Kidney (tissue), 14 donors: ENCODE data around the gene TMEM178B. TPM values are rescaled to one million over a fixed set of nuclear protein-coding genes. Genes with fewer than 3 reads are reported as not detected.

ENCODE experiments used
- DNase-seq, 5 donors: peaks; one replicate each; pipeline ENCODE4 v3.0.0-alpha.2; 2013 to 2020
- FAIRE-seq: peaks from 2 replicates; lab custom pipeline; 2012; peaks lifted over from hg19 to GRCh38; lab: Jason Lieb, UNC
- H3K27ac ChIP-seq, 2 donors: one replicate each; pipeline ENCODE4 v1.7.0; 2013; ENCODE audit warnings: low read depth in 2 of 2, low read length in 2 of 2, inconsistent platforms in 1 of 2
- H3K27me3 ChIP-seq: one replicate; pipeline ENCODE4 v1.7.1; 2013; ENCODE audit warnings: low read length, inconsistent platforms; ENCODE audit not compliant: control insufficient read depth, insufficient read depth
- H3K36me3 ChIP-seq, 3 donors: one replicate each; pipeline versions ENCODE4 v1.7.0 to v1.7.1; 2013; ENCODE audit warnings: low read length in 3 of 3, control low read depth in 1 of 3, inconsistent platforms in 1 of 3; ENCODE audit not compliant: insufficient read depth in 3 of 3, control insufficient read depth in 2 of 3
- H3K4me1 ChIP-seq, 3 donors: one replicate each; pipeline versions ENCODE4 v1.7.0 to v1.7.1; 2013; ENCODE audit warnings: low read length in 3 of 3, inconsistent platforms in 1 of 3, low read depth in 1 of 3; ENCODE audit not compliant: control insufficient read depth in 2 of 3, insufficient read depth in 2 of 3
- H3K4me3 ChIP-seq, 3 donors: one replicate each; pipeline versions ENCODE4 v1.7.0 to v1.8.1; 2013; ENCODE audit warnings: low read length in 3 of 3, control low read depth in 1 of 3, inconsistent platforms in 1 of 3
- H3K9ac ChIP-seq, 3 donors: one replicate each; pipeline versions ENCODE4 v1.7.0 to v1.7.1; 2013; ENCODE audit warnings: low read length in 3 of 3, control low read depth in 1 of 3, inconsistent platforms in 1 of 3
- H3K9me3 ChIP-seq, 3 donors: one replicate each; pipeline versions ENCODE4 v1.7.0 to v1.7.1; 2013; ENCODE audit warnings: low read length in 3 of 3, control low read depth in 1 of 3, inconsistent platforms in 1 of 3; ENCODE audit not compliant: control insufficient read depth in 2 of 3, insufficient read depth in 1 of 3
- intact Hi-C: fragments of 100-400 bp; cut with DNase I; formaldehyde crosslinking; loops from one replicate; pipeline ENCODE4 v1.11.1; 2022
- polyA plus RNA-seq: library from polyadenylated mRNA; stranded (reverse); fragments of 350-450 nt; fragmentation: Illumina TruSeq; extraction: RNeasy Lipid Tissue Mini Kit (QIAGEN cat#74804); gene quantifications from one replicate; pipeline ENCODE4 v1.2.3, GENCODE V29; 2014; ENCODE audit warnings: low read depth, low replicate concordance; ENCODE audit not compliant: insufficient read depth
- total RNA-seq: library from RNA; stranded (reverse); fragmentation: NEBNext Ultra II Directional; extraction: Animal tissue kit (Norgen Biotek cat#: 25700); gene quantifications from one replicate; pipeline ENCODE4 v1.2.1, GENCODE V29; 2021
- TF ChIP-seq, protein P1 (sequence below): IDR thresholded peaks from 3 replicates; pipeline ENCODE4 v1.5.1; 2012; ENCODE audit warnings: mild to moderate bottlenecking, moderate library complexity, borderline replicate concordance; ENCODE audit not compliant: insufficient read depth; ENCODE audit errors: extremely low read depth
- donor health status: control.
- donor health status: control.
- donor health status: control.
- donor health status: control.
- donor health status: control.
- donor health status: DM: yes; HTN: yes; CAD: no.
- donor health status: Normal renal cell carcinoma (clear cell type).

TMEM178B gene
- total and polyA plus RNA-seq, 2 donors from 2014 or later, result 0.58 to 20.0 TPM

DNA sequence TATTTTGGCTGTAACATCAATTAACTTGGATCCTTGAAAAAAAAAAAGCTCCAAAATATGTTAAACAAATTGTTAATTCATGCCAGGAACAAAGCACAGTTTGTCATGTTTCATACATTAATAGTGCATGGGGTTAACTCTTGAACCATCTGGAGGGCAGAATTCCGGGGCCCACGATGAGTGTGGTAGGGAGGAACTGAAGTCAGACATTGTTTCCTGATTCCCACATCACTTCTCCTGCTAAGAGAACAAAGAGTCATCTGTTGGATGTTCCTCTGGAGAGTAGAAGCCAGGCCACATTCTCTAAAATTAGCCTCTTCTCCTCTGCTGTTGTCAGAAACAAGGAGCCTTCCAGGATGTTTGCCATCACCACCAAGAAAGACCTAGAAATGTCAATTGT is 54.6 kb downstream of the TMEM178B start:
- H3K9ac ChIP-seq, result no peak overlapping the region
- no peaks in the 10 kb centered on the region for H3K9me3 ChIP-seq
- intact Hi-C loops, result no loop called here
- H3K4me3 ChIP-seq, result no peak overlapping the region
- no peaks in the 10 kb centered on the region for H3K27me3 ChIP-seq
- DNase-seq, result no peak
- TF ChIP-seq, protein P1, sequence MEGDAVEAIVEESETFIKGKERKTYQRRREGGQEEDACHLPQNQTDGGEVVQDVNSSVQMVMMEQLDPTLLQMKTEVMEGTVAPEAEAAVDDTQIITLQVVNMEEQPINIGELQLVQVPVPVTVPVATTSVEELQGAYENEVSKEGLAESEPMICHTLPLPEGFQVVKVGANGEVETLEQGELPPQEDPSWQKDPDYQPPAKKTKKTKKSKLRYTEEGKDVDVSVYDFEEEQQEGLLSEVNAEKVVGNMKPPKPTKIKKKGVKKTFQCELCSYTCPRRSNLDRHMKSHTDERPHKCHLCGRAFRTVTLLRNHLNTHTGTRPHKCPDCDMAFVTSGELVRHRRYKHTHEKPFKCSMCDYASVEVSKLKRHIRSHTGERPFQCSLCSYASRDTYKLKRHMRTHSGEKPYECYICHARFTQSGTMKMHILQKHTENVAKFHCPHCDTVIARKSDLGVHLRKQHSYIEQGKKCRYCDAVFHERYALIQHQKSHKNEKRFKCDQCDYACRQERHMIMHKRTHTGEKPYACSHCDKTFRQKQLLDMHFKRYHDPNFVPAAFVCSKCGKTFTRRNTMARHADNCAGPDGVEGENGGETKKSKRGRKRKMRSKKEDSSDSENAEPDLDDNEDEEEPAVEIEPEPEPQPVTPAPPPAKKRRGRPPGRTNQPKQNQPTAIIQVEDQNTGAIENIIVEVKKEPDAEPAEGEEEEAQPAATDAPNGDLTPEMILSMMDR, result no peak
- no peaks in the 10 kb centered on the region for H3K4me1 ChIP-seq
- H3K36me3 ChIP-seq, result no peaks in the 10 kb centered on the region
- no peak for FAIRE-seq
- no peak overlapping the region for H3K27ac ChIP-seq

DNA sequence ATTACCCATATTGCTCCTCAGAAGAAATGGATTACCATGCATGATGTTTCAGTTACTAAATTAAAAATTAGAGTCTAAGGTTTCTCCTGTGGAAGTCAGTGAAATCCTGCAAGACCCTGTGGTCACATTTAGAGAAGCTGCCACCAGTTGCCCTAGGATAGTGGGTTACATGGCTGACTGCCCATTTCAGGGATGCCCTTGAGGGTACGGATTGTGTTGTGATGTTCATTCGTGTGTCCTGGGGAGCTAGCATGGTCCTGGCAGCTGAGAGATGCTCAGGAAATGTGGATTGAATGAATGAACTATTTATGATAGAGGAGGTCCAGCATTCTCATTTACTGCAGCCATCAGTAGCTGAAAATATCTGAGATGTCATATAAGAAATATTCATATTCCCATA is 55.1 kb downstream of the TMEM178B start:
- TF ChIP-seq, protein P1, result no peak
- intact Hi-C loops, result no loop called here
- H3K4me1 ChIP-seq, result no peaks in the 10 kb centered on the region
- H3K4me3 ChIP-seq, result no peak overlapping the region
- no peaks in the 10 kb centered on the region for H3K36me3 ChIP-seq
- FAIRE-seq (no peak), DNase-seq (no peak)
- no peak overlapping the region for H3K27ac ChIP-seq
- no peaks in the 10 kb centered on the region for H3K27me3 ChIP-seq
- no peak overlapping the region for H3K9ac ChIP-seq
- no peaks in the 10 kb centered on the region for H3K9me3 ChIP-seq

GRCh38 chr7:141132671-141133070 is 58.8 kb downstream of the TMEM178B start:
- Histone ChIP-seq H3K4me1 (no peaks in the 10 kb centered on the region), H3K27me3 (no peaks in the 10 kb centered on the region), H3K9ac (no peak overlapping the region), H3K36me3 (no peaks in the 10 kb centered on the region), H3K27ac (no peak overlapping the region), H3K9me3 (no peaks in the 10 kb centered on the region), H3K4me3 (no peak overlapping the region)
- DNase-seq (no peak), FAIRE-seq (no peak)
- intact Hi-C loops, result no loop called here
- TF ChIP-seq, protein P1, result no peak

DNA sequence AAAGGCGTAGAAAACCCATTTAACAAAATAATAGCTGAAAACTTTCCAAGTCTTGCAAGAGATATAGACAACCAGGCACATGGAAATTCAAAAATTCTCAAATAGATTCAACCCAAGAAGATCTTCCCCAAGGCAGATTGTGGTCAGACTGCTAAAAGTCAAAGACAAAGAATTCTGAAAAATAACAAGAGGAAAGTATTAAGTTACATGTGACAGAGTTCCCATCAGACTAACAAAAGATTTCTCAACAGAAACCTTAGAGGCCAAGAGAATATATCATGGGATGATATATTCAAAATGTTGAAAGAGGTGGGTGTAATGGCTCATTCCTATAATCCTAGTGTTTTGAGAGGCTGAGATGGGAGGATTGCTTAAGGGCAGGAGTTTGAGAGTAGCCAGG is 59.8 kb downstream of the TMEM178B start:
- Histone ChIP-seq H3K9ac (no peak overlapping the region), H3K27ac (no peak overlapping the region), H3K4me1 (no peaks in the 10 kb centered on the region), H3K36me3 (no peaks in the 10 kb centered on the region), H3K27me3 (no peaks in the 10 kb centered on the region), H3K4me3 (no peak overlapping the region), H3K9me3 (no peaks in the 10 kb centered on the region)
- FAIRE-seq (no peak), DNase-seq (no peak)
- TF ChIP-seq, protein P1, result no peak
- intact Hi-C loops, result no loop called here
